GM19239 (cell line): Measurements from ENCODE around the gene TRAPPC5.
"Not testable (repeated sequence)": the region's sequence is repeated elsewhere in the genome, so short reads cannot be mapped to it uniquely, and the experiment has no call there.

Experiments
- DNase-seq: peaks from one replicate; pipeline ENCODE4 v3.0.0; 2011; ENCODE audit warnings: low spot score; ENCODE audit not compliant: insufficient read length
- FAIRE-seq: peaks from 2 replicates; lab custom pipeline; 2011; peaks lifted over from hg19 to GRCh38; lab: Jason Lieb, UNC

The TRAPPC5 gene

DNA sequence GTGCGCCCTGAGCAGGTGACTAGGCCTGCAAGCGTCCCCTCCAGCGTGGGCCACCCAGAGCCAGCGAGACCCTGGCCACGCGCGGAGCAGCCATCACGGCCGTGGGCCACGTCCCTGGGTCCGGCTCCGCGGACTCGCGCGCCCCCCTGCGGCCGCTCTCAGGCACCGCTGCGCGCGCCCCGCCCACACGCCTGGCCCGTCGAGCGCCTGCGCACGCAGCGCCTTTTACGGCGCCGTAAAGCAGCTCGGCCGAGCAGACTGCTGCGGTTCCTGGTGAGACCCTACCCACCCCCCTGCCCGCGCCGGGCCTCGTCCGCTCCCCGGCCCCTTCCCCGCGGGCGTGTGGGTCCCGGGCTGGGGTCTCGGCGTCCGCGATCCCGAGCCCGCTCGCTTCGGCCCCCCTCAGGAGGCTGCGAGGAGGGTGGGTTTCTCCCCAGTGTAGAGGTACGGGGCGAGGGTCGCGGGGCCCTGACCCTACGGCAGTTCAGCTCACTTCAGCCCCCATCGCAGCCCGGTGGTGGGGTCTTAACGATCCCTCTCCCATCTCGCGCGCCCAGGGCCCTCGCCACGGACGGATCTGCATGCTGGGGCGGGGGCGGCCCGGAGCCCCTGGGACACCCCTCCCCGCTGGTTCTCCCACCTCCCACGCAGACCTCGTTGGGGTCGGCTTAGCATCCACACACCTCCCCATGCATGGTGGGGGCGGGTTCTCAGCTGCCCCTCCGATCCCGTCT lies at the start of gene TRAPPC5:
TRAPPC5 (plus strand) TSS at position 228 of the 734 bp plus-strand sequence. CDS start 1,421 bp downstream, outside the sequence.
- DNase-seq: peak; percentile 89
- peak; percentile 39 for FAIRE-seq

DNA sequence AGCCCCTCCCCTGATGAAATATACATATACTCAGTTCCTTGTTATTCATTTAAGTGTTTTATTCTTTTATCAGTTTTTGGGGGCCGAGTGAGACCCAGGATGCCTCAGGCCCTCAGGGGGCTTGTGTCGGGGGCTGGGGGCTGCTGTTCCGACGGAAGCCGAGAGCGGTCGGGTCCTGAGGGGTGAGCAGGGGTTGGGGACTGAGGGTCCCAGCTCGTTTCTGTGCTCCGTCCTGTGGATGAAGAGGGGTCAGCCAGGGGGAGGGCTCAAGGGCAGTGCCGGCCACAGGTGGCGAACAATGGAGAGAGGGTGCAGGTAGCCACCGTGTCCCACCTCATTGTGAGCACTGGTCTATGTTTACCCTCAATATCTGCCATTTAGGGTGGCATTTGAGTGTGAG lies 49.1 kb upstream of the TRAPPC5 start:
- FAIRE-seq (no peak), DNase-seq (no peak)

DNA sequence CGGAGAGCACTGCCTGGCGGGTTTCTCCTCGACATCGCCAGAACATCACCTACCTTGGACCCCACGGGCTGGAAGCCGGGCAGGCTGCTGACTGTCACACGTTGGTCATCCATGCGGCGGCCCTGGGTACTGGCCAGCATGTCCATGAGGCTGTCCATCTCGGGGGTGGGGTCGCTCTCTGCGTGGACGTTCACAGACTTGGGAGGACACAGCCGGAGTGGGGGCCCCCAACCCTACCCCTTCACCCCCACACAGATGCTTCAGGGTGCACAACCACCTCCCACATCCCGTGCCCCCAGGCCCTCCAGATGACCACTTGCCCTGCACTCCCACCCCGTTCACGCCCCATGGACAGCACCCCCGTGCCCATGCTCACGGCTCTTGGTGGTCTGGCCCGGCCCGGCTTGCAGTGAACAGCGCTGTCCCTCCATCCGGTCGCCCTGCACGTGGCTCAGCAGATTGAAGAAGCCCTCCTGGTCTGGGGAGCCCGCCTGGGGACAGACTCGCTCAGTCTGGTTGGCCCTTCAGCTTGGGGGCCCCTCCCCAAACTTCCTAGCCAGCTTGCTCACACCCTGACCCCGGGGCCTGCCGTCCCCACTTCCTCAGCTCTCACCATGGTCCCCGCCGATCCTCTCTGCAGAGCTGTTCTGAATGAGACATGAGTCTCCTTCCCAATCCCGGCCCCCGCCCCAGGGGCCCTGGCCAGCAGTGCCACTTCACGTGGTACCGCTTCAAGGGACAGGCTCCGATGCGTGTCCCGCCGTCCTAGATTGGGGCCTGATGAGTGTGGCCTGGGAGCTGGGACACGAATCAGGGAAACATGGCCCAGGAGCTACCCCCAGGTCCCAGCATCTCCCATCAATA lies 48.1 kb upstream of the TRAPPC5 start:
- FAIRE-seq (no peak), DNase-seq (no peak)

GRCh38 chr19:7633698-7634097 lies 46.9 kb upstream of the TRAPPC5 start, which contains the start of gene PCP2:
TSS of gene PCP2 (minus strand) at chr19:7633719. CDS start at chr19:7633457, 262 bp downstream.
- DNase-seq (no peak), FAIRE-seq (no peak)

DNA sequence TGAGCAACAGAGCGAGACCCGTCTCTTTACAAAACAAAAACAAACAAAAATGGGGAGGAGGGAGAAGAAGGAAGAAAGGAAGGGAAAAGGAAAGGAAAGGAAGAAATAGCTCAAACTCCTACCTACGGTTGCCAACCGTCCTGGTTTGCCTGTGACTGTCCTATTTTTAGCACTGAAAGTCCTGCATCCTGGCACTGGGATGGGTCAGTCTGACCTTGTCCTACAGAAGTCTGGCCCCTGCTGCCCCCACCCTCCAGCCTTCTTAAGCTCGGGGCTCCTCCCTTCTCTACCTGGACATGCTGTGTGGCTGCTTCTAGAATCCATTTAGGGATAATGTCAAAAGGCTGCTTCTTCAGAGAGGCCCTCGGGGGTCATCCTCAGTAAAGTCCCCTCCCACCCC lies 45.0 kb upstream of the TRAPPC5 start:
- FAIRE-seq: no peak
- no peak for DNase-seq

DNA sequence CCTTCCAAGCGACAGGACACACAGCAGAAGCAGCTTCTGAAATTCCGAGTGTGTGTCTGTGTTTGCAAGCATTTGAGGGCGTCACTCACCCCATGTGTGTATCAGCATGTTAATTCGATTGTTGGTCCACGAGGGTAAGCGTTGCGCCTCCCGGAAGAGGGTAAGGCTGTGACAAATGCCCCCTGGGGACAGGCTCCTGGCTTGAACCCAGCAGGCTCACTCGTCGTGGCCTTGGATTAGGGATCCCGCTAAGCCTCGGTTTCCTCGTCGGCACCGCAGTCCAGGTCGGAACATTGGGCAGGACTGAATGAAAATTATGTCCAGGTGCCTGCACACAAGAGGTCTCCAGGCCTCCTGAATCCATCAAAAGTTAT lies 44.3 kb upstream of the TRAPPC5 start:
- no peak for DNase-seq
- FAIRE-seq: no peak

DNA sequence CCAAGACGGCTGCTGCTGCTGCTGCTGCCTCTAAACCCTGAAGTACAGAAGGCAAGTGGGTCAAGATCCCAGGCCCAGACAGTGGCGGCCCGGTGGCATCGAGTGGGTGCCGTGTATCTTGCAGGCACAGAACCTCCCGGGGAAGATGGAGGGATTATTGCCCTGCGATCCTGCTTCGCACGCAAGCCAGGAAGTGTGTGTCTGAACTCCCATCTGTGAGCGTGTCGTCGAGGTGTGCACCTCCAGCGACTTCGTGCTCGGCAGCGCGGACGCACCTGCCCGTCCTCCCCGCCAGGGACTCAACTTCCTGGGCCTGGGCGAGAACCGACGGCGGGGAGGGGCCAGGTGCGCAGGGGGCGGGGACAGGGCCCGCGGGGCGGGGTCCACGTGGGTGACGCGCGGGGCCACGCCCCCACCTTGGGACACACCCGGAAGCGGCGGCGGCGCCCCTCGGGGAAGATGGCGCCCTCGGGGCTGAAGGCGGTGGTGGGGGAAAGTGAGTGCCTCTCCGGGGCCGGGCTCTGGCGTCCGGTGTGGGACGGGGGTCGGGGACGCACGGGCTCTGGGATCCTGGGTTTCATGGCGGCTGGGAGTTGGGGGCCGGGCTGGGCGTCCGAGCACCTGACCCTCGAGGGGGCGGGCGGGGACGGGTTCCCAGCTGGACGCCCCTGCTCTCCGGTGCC lies 43.8 kb upstream of the TRAPPC5 start, which contains the start of gene STXBP2:
STXBP2 (plus strand) TSS at position 420 of the 683 bp plus-strand sequence; CDS start at position 460, 40 bp downstream.
- FAIRE-seq: peak; percentile 91
- peak; percentile 97 for DNase-seq

DNA sequence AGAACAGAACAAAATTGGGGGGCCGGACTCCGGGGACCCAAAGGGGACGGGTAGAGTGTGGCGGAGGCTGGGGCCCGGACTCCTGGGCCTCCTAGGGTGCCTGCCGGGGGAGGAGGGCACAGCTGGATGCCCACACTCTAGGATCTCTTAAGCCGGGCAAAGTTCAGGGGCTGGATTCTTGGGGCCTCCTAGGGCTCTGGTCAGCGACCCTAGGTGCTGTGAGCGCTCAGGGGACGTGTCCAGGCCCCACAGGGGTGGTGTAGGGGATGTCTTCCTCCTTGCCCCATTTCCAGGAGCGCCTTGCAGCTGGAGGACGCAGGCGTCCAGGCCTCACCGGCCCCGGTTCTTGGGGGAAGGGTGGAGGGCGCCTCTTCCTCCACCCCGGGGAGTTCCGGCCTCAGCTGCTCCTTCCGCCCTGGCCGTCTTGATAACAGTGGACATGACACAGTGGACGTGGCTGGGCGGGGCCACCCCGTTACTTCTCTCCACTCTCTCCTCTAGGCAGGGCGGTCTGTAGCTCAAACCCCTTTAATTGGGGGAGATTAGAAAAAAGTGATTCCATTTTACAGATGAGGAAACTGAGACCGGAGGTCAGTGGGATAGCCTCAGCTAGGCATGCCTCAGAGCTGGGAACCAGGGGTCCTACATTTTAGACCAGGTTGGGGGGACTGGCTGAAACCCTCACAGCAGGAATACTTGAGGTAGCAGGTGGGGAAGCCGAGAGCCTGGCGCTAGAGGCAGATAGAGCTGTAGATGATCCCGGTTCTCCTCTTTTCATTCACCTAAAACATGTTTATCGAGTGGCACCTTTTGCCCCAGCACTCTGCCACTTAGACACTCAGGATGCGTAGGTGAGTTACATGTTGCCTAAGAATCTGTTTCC lies 43.0 kb upstream of the TRAPPC5 start:
- no peak for DNase-seq
- peak; percentile 42 for FAIRE-seq

DNA sequence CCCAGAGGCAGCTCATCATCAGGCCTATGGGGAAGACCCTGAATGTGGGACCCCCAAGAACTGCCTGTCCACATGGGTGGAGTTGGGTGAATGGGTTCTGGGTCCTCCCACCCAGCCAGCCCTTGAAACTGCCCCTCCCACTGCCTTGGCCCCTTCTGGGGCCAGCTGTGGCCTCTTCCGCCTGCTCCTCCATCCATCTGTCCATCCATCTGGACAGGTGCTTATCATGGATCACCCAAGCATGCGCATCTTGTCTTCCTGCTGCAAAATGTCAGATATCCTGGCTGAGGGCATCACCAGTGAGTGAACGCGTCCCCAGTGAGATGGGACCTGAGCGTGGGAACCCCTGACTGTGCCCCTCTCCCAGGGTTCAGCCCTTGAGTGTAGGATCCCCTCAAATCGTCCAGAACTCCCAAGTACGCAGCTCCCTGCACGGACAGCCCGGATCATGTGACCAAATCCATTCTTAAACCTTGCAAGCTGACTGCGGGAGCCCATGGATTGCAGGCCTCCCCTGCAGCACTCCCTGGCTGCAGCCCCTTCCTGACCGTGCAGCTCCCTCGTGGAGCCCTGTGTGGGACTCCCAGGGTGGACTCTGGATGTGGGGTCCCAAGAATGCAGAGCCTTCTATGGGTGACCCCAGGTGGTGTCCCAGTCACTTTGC lies 41.7 kb upstream of the TRAPPC5 start:
- no peak for FAIRE-seq

GRCh38 chr19:7639863-7640348 lies 40.7 kb upstream of the TRAPPC5 start:
- DNase-seq: no peak

More for the DNA sequence above, 41.7 kb upstream of the TRAPPC5 start:
- no peak for DNase-seq

DNA sequence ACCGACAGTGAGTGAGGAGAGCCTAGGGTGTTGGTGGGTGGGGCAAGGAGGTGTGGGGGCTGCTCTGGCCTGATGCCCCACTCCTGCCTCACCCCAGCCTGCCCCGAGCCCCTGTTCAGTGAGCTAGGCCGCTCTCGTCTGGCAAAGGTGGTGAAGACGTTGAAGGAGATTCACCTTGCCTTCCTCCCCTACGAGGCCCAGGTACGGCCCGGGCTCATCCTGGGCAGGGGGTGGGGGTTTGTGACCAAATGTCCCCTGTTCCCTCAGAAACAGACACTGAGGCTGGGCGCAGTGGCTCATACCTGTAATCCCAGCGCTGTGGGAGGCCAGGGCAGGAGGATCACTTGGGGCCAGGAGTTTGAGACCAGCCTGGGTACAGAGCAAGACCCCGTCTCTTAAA lies 39.8 kb upstream of the TRAPPC5 start:
- no peak for DNase-seq
- no peak for FAIRE-seq

More at GRCh38 chr19:7639863-7640348, 40.7 kb upstream of the TRAPPC5 start:
- no peak for FAIRE-seq

DNA sequence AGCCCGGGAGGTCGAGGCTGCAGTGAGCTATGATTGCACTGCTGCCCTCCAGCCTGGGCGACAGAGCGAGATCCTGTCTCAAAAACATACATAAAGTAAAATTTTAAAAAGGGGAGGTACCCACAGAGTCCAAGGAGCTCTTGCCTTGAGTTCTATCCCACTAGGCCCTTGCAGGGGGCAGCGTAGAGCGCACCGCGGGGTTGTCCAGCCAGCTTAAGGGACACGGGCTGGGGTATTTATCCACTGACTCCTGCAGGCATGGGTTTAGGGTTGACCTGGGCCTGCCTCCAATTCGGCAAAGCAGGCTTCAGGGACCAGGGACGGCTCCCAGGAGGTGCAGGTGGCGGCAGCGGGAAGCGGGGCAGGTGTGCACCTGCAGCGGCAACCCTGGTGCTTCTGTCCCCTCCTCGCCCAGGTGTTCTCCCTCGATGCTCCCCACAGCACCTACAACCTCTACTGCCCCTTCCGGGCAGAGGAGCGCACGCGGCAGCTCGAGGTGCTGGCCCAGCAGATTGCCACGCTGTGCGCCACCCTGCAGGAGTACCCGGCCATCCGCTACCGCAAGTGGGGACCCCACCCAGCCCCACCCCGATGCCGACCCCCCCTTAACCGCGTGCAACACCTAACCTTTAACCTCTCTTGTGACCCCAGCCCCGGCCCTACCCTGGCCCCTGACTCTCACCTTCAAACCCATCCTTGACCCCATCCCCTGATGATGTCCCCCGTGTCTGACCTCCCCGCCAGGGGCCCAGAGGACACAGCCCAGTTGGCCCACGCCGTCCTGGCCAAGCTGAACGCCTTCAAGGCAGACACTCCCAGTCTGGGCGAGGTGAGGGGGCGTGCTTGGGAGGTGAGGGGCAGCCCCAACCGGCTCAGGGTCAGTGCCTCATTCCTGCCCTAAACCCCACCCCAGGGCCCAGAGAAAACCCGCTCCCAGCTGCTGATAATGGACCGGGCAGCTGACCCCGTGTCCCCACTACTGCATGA lies 39.0 kb upstream of the TRAPPC5 start:
- FAIRE-seq: no peak
- DNase-seq: no peak

DNA sequence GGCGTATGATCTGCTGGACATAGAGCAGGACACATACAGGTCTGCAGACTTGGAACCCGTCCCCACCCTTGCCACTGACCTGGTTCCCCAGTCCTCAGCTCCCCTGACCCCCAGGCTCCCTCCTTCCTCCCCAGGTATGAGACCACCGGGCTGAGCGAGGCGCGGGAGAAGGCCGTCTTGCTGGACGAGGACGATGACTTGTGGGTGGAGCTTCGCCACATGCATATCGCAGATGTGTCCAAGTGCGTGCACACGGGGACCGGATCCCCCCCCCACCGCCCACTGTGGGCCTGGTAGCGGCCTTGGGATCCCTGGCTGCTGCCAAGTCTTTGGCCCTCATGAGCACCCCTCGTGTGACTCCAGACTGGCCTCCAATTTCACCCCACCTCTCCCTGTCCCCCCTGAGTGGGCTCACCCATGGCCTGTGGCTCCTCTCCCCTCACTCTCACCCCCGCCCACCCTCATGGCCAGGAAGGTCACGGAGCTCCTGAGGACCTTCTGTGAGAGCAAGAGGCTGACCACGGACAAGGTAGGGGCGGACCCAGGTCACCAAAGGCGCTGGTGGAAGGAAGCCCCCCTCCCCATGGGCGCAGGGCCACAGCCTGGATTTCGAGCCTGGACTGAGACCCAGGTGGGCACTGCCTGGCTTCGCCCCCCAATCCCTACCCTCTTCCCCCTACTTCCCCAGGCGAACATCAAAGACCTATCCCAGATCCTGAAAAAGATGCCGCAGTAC lies 38.2 kb upstream of the TRAPPC5 start:
- no peak for DNase-seq
- no peak for FAIRE-seq

GRCh38 chr19:7643031-7643415 lies 37.6 kb upstream of the TRAPPC5 start:
- DNase-seq (no peak), FAIRE-seq (no peak)

- not testable (repeated sequence) for DNase-seq, FAIRE-seq
Measured at GRCh38 chr19:7643629-7644549, 36.7 kb upstream of the TRAPPC5 start.

GRCh38 chr19:7644550-7644877 lies 36.1 kb upstream of the TRAPPC5 start:
- FAIRE-seq: no peak
- DNase-seq: no peak
